Measurements from ENCODE around the gene ST7. TPM values are rescaled to one million over a fixed set of nuclear protein-coding genes. Genes with fewer than 3 reads are reported as not detected.

The ST7 gene
- total and polyA plus RNA-seq, 7 experiments from 2014 or later = 2.1 to 6.4 (median 4.1) TPM

- no peak for ATAC-seq
Measured at GRCh38 chr7:117210908-117211307, 257.6 kb downstream of the ST7 start.

GRCh38 chr7:117211614-117212013, 258.3 kb downstream of the ST7 start:
- H3K4me1 ChIP-seq (ENCODE audit: control insufficient read depth in 2 of 2, insufficient read depth in 2 of 2, low read length in 2 of 2) = no peaks in the 10 kb centered on the region
- H3K4me3 ChIP-seq (ENCODE audit: low read length) = no peak overlapping the region
- ChIA-PET CTCF (no interaction called here), POLR2A (no interaction called here)
- Mint-ChIP-seq H3K9me3 (no peaks in the 10 kb centered on the region), H3K36me3 (no peaks in the 10 kb centered on the region), H3K27ac (no peak overlapping the region), H3K27me3 (no peaks in the 10 kb centered on the region), H3K4me3 (no peak overlapping the region), H3K4me1 (no peaks in the 10 kb centered on the region)
- no peak for ATAC-seq
- H3K36me3 ChIP-seq (ENCODE audit: control insufficient read depth in 2 of 3, insufficient read depth in 3 of 3, low read length in 3 of 3) = no peaks in the 10 kb centered on the region
- no peaks in the 10 kb centered on the region for H3K27me3 ChIP-seq (ENCODE audit: control insufficient read depth in 2 of 2, insufficient read depth in 2 of 2, low read length in 2 of 2)
- H3K9me3 ChIP-seq (ENCODE audit: control insufficient read depth in 2 of 3, low read length in 3 of 3) = no peaks in the 10 kb centered on the region
- DNase-seq = no peak
- no peak overlapping the region for H3K27ac ChIP-seq (ENCODE audit: low read depth, low read length)
- intact Hi-C loops (cut with micrococcal nuclease) = loop anchor here (2.0 to 5.0 kb wide), 2 partner anchors 386 to 505 kb away; no protein-coding TSS in a partner anchor

More at GRCh38 chr7:117210908-117211307, 257.6 kb downstream of the ST7 start:
- intact Hi-C loops (cut with micrococcal nuclease) = loop anchor here in 1 of 2 donors (5.0 kb wide), 1 partner anchor 386 kb away; no protein-coding TSS in a partner anchor
- no peak overlapping the region for H3K27ac Mint-ChIP-seq
- CTCF ChIA-PET = no interaction called here
- H3K27ac ChIP-seq (ENCODE audit: low read depth, low read length) = no peak overlapping the region
- H3K4me3 ChIP-seq (ENCODE audit: low read length) = no peak overlapping the region
- H3K36me3 Mint-ChIP-seq = no peaks in the 10 kb centered on the region
- no peaks in the 10 kb centered on the region for H3K9me3 ChIP-seq (ENCODE audit: control insufficient read depth in 2 of 3, low read length in 3 of 3)
- no peaks in the 10 kb centered on the region for H3K27me3 ChIP-seq (ENCODE audit: control insufficient read depth in 2 of 2, insufficient read depth in 2 of 2, low read length in 2 of 2)
- POLR2A ChIA-PET = no interaction called here
- H3K36me3 ChIP-seq (ENCODE audit: control insufficient read depth in 2 of 3, insufficient read depth in 3 of 3, low read length in 3 of 3) = no peaks in the 10 kb centered on the region
- no peak overlapping the region for H3K4me3 Mint-ChIP-seq
- H3K27me3 Mint-ChIP-seq = no peaks in the 10 kb centered on the region
- no peaks in the 10 kb centered on the region for H3K4me1 Mint-ChIP-seq
- H3K9me3 Mint-ChIP-seq = no peaks in the 10 kb centered on the region
- DNase-seq = no peak
- H3K4me1 ChIP-seq (ENCODE audit: control insufficient read depth in 2 of 2, insufficient read depth in 2 of 2, low read length in 2 of 2) = no peaks in the 10 kb centered on the region

GRCh38 chr7:117212969-117213877, 259.9 kb downstream of the ST7 start:
- ChIA-PET CTCF (interaction anchor here (0.7 kb wide), 1 partner anchor 36 kb away, joined by 3 read pairs; no protein-coding TSS in a partner anchor), POLR2A (no interaction called here)
- Mint-ChIP-seq H3K9me3 (no peaks in the 10 kb centered on the region), H3K36me3 (no peaks in the 10 kb centered on the region), H3K4me3 (no peak overlapping the region), H3K27me3 (peaks cover 0 to 2% (median 0%) of the 10 kb centered on the region in 5 donors), H3K27ac (no peak overlapping the region), H3K4me1 (no peaks in the 10 kb centered on the region)
- DNase-seq (peak in 5 of 9 donors; percentile 15 to 32 (median 27)), ATAC-seq (peak; percentile 83)
- Histone ChIP-seq H3K27me3 (ENCODE audit: control insufficient read depth in 2 of 2, insufficient read depth in 2 of 2, low read length in 2 of 2) (no peaks in the 10 kb centered on the region), H3K9me3 (ENCODE audit: control insufficient read depth in 2 of 3, low read length in 3 of 3) (no peaks in the 10 kb centered on the region), H3K4me1 (ENCODE audit: control insufficient read depth in 2 of 2, insufficient read depth in 2 of 2, low read length in 2 of 2) (no peaks in the 10 kb centered on the region), H3K4me3 (ENCODE audit: low read length) (no peak overlapping the region), H3K27ac (ENCODE audit: low read depth, low read length) (no peak overlapping the region), H3K36me3 (ENCODE audit: control insufficient read depth in 2 of 3, insufficient read depth in 3 of 3, low read length in 3 of 3) (no peaks in the 10 kb centered on the region)
- intact Hi-C loops (cut with micrococcal nuclease) = loop anchor here (1.0 to 5.0 kb wide), 3 partner anchors 384 to 940 kb away; no protein-coding TSS in a partner anchor

- H3K27me3 Mint-ChIP-seq = peaks cover 0 to 2% (median 0%) of the 10 kb centered on the region in 5 donors
Measured at GRCh38 chr7:117216010-117216409, 262.7 kb downstream of the ST7 start.

GRCh38 chr7:117216436-117217069, 263.3 kb downstream of the ST7 start:
- ATAC-seq (no peak), DNase-seq (no peak)
- intact Hi-C loops (cut with micrococcal nuclease) = no loop called here
- Mint-ChIP-seq H3K4me1 (no peaks in the 10 kb centered on the region), H3K27ac (no peak overlapping the region), H3K36me3 (no peaks in the 10 kb centered on the region), H3K27me3 (peaks cover 0 to 2% (median 0%) of the 10 kb centered on the region in 5 donors), H3K9me3 (no peaks in the 10 kb centered on the region), H3K4me3 (no peak overlapping the region)
- Histone ChIP-seq H3K27ac (ENCODE audit: low read depth, low read length) (no peak overlapping the region), H3K36me3 (ENCODE audit: control insufficient read depth in 2 of 3, insufficient read depth in 3 of 3, low read length in 3 of 3) (no peaks in the 10 kb centered on the region), H3K27me3 (ENCODE audit: control insufficient read depth in 2 of 2, insufficient read depth in 2 of 2, low read length in 2 of 2) (no peaks in the 10 kb centered on the region), H3K4me1 (ENCODE audit: control insufficient read depth in 2 of 2, insufficient read depth in 2 of 2, low read length in 2 of 2) (no peaks in the 10 kb centered on the region), H3K9me3 (ENCODE audit: control insufficient read depth in 2 of 3, low read length in 3 of 3) (no peaks in the 10 kb centered on the region), H3K4me3 (ENCODE audit: low read length) (no peak overlapping the region)
- ChIA-PET CTCF (no interaction called here), POLR2A (no interaction called here)

More at GRCh38 chr7:117216010-117216409, 262.7 kb downstream of the ST7 start:
- H3K27ac ChIP-seq (ENCODE audit: low read depth, low read length) = no peak overlapping the region
- ChIA-PET CTCF (no interaction called here), POLR2A (no interaction called here)
- no peaks in the 10 kb centered on the region for H3K27me3 ChIP-seq (ENCODE audit: control insufficient read depth in 2 of 2, insufficient read depth in 2 of 2, low read length in 2 of 2)
- Mint-ChIP-seq H3K36me3 (no peaks in the 10 kb centered on the region), H3K27ac (no peak overlapping the region), H3K9me3 (no peaks in the 10 kb centered on the region), H3K4me1 (no peaks in the 10 kb centered on the region), H3K4me3 (no peak overlapping the region)
- no peak for ATAC-seq
- H3K36me3 ChIP-seq (ENCODE audit: control insufficient read depth in 2 of 3, insufficient read depth in 3 of 3, low read length in 3 of 3) = no peaks in the 10 kb centered on the region
- H3K4me1 ChIP-seq (ENCODE audit: control insufficient read depth in 2 of 2, insufficient read depth in 2 of 2, low read length in 2 of 2) = no peaks in the 10 kb centered on the region
- no peaks in the 10 kb centered on the region for H3K9me3 ChIP-seq (ENCODE audit: control insufficient read depth in 2 of 3, low read length in 3 of 3)
- no peak for DNase-seq
- H3K4me3 ChIP-seq (ENCODE audit: low read length) = no peak overlapping the region
- intact Hi-C loops (cut with micrococcal nuclease) = no loop called here

- no peaks in the 10 kb centered on the region for H3K36me3 ChIP-seq (ENCODE audit: control insufficient read depth in 2 of 3, insufficient read depth in 3 of 3, low read length in 3 of 3)
- ChIA-PET POLR2A (no interaction called here), CTCF (no interaction called here)
- Mint-ChIP-seq H3K36me3 (peaks cover 0 to 4% (median 0%) of the 10 kb centered on the region in 5 donors), H3K4me3 (no peak overlapping the region), H3K27me3 (peaks cover 0 to 2% (median 0%) of the 10 kb centered on the region in 5 donors), H3K9me3 (no peaks in the 10 kb centered on the region), H3K27ac (no peak overlapping the region), H3K4me1 (no peaks in the 10 kb centered on the region)
- intact Hi-C loops (cut with micrococcal nuclease) = no loop called here
- no peak for DNase-seq
- no peaks in the 10 kb centered on the region for H3K9me3 ChIP-seq (ENCODE audit: control insufficient read depth in 2 of 3, low read length in 3 of 3)
- no peak overlapping the region for H3K27ac ChIP-seq (ENCODE audit: low read depth, low read length)
- H3K4me1 ChIP-seq (ENCODE audit: control insufficient read depth in 2 of 2, insufficient read depth in 2 of 2, low read length in 2 of 2) = no peaks in the 10 kb centered on the region
- no peaks in the 10 kb centered on the region for H3K27me3 ChIP-seq (ENCODE audit: control insufficient read depth in 2 of 2, insufficient read depth in 2 of 2, low read length in 2 of 2)
- H3K4me3 ChIP-seq (ENCODE audit: low read length) = no peak overlapping the region
- no peak for ATAC-seq
Measured at GRCh38 chr7:117217106-117218035, 264.1 kb downstream of the ST7 start.

All from naive thymus-derived CD4-positive, alpha-beta T cell (primary cell).